AG09309 (cell line): ENCODE data around the gene RNF4.
"Not testable (repeated sequence)": the region's sequence is repeated elsewhere in the genome, so short reads cannot be mapped to it uniquely, and the experiment has no call there.

Source experiments
- DNase-seq: peaks from one replicate; pipeline ENCODE4 v3.0.0-alpha.2; 2010; ENCODE audit warnings: low read depth
- H3K4me3 ChIP-seq: 2 replicates; pipeline ENCODE4 v1.5.1; 2011; ENCODE audit warnings: mild to moderate bottlenecking, low read depth, low read length, moderate library complexity; ENCODE audit not compliant: control insufficient read depth
- TF ChIP-seq, protein P1 (sequence below): IDR thresholded peaks from 2 replicates; pipeline ENCODE4 v1.5.1; 2011; ENCODE audit warnings: mild to moderate bottlenecking, low read depth, low read length, inconsistent platforms; ENCODE audit not compliant: insufficient read depth, control insufficient read depth; ENCODE audit errors: missing control alignments

Gene RNF4

DNA sequence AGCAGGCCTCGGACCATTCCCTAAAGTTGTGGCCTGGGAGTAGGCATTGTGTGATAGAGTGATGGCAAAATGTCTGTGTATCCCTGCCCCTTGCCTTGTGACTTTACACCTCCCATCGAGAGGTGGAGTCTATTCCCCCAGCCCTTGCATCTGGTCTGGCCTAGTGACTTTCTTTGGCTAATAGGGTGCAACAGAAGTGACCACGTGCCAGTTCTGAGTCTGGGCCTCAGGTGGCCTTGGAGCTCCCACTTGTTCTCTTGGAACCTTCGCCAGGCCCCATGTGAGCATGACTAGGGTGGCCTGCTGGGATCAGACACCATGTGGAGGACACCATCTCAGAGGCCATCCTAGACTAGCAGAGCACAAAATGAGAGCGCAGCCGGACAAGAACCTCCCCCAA lies 3.9 kb upstream of the RNF4 start:
- TF ChIP-seq, protein P1, sequence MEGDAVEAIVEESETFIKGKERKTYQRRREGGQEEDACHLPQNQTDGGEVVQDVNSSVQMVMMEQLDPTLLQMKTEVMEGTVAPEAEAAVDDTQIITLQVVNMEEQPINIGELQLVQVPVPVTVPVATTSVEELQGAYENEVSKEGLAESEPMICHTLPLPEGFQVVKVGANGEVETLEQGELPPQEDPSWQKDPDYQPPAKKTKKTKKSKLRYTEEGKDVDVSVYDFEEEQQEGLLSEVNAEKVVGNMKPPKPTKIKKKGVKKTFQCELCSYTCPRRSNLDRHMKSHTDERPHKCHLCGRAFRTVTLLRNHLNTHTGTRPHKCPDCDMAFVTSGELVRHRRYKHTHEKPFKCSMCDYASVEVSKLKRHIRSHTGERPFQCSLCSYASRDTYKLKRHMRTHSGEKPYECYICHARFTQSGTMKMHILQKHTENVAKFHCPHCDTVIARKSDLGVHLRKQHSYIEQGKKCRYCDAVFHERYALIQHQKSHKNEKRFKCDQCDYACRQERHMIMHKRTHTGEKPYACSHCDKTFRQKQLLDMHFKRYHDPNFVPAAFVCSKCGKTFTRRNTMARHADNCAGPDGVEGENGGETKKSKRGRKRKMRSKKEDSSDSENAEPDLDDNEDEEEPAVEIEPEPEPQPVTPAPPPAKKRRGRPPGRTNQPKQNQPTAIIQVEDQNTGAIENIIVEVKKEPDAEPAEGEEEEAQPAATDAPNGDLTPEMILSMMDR = no peak
- no peak for DNase-seq
- no peak overlapping the region for H3K4me3 ChIP-seq

DNA sequence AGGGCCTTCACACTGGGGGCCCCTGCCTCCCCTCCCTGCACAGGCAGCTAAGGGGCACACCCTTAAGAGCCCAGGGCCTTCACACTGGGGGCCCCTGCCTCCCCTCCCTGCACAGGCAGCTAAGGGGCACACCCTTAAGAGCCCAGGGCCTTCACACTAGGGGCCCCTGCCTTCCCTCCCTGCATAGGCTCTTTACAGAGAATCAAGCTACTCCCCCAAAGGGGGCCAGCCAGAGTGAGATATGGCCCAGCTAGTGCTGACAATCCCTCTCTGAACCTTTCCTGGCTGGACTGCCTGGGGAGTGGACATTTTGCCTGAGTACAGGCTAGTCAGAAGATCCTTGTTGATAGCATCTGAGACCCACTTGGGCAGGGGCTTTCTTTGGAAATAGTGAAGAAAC lies 3.4 kb upstream of the RNF4 start:
- H3K4me3 ChIP-seq, DNase-seq: not testable (repeated sequence)

DNA sequence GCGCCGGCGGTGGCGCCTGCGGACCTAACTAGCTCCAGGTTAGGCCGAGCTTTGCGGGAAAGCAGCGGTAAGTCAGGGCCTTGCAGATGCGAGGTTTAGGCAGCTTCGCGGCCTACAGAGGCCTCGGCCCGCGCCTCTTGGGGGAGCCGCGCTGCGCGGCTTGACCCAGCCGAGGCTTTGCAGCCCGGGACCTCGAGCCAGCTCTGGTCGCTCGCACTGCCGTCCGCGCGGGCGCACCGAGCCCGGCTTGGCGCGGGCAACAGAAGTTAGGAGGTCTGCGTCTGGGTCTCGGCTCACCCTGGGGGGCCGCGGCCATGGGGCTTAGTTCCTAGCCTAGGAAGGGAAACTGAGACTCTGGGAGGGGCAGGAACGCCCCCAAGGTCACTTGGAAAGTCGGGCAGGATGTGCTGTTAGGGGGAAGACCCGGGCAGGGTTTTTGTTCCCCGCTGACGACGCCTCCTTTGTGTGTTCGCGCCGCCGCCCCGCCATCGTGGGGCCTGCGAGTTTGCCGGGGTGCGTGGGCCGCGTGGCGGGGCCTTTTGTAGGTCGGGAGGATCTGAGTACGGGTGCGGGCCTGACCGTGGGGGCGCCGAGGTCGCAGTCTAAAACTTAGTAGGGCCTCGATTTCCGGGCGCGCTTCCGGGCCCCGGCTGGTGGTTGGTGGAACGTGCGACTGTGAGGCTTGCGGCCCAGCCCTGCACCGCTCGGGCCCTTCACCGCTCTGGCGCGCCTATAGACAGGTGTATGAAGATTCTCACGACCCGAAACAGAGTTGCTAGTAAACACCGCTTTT lies 482 bp downstream of the RNF4 start:
- no peak for DNase-seq
- H3K4me3 ChIP-seq = peak overlapping the region; percentile 74
- TF ChIP-seq, protein P1 = no peak

DNA sequence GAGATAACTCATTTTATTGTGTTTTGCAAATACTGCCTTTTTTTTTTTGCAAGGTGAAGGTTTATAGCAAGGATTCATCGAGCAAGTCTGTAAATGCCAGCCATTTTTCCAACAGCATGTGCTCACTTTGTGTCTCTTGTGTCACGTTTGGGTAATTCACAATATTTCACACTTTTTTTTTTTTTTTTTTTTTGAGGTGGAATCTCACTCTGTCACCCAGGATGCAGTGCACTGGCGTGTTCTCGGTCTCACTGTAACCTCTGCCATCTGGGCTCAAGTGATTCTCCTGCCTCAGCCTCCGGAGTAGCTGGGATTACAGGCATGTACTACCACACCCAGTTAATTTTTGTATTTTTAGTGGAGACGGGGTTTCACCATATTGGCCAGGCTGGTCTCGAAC lies 1.9 kb downstream of the RNF4 start:
- TF ChIP-seq, protein P1 = no peak
- no peak for DNase-seq
- no peak overlapping the region for H3K4me3 ChIP-seq

DNA sequence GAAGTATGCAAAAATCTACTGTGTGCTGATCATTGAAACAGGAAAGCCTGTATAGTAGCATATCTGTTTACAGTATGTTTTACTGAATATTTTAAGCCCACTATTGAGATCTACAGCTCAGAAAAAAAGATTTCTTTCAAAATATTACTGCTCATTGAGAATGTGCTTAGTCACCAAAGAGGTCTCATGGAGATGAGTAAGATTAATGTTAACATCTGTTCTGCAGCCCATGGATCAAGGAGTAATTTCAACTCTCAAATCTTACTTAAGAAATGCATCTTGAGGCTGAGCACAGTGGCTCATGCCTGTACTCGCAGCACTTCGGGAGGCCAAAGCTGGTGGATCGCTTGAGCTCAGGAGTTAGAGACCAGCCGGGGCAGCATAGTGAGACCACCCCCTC lies 3.3 kb downstream of the RNF4 start:
- DNase-seq = no peak
- H3K4me3 ChIP-seq = no peak overlapping the region
- TF ChIP-seq, protein P1 = no peak

DNA sequence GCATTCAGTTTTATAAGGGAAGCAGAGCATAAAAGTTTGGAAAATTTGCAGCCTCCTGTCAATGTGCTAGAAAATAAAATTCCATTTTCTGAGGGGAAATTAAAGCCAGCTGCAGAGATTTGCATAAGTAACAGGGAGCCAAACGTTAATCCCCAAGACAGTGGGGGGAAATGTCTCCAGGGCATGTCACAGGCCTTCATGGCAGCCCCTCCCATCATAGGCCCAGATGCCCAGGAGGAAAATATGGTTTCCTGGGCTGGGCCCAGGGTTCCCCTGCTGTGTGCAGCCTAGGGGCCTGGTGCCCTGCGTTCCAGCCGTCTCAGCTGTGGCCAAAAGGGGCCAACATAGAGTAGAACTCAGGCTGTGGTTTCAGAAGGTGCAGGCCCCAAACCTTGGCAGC lies 9.3 kb downstream of the RNF4 start:
- H3K4me3 ChIP-seq = no peak overlapping the region
- TF ChIP-seq, protein P1 = no peak
- DNase-seq = no peak

DNA sequence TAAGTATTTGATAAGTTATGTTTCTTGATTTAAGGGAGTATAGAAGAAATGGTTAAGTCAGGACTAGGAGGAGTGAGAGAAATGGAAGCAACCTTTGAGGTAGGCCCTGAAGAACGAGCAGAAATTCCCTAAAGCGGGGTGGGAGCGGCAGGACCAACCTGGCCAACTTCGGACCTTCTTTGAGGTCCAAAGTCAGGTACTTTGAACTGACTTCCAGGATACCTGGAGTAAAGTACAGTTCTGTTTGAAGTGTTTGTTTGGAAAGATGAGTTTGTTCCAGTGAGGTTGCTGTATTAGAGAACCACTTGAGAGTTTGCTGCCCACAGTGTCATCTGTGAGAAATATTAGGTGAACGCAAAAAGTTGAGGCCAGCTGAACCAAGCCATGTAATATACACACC lies 11.7 kb downstream of the RNF4 start:
- TF ChIP-seq, protein P1 = no peak
- DNase-seq = no peak
- no peak overlapping the region for H3K4me3 ChIP-seq
